Hematopoietic multipotent progenitor cell treated with erythropoietin and hydrocortisone succinate and interleukin-3 and kit ligand, for 15 days (in vitro differentiated cells): ENCODE data around the gene RAD18.

Experiments
- DNase-seq: peaks from one replicate; pipeline ENCODE4 v3.0.0-alpha.2; 2015; ENCODE audit warnings: low spot score

Gene RAD18

GRCh38 chr3:8963137-8963853 is at the start of gene RAD18:
RAD18 (minus strand) TSS chr3:8963472; CDS start chr3:8963385, 87 bp downstream.
- DNase-seq = peak; percentile 93

- no peak for DNase-seq
Observed at GRCh38 chr3:9012521-9012920, 49.2 kb upstream of the RAD18 start.

- DNase-seq = no peak
Observed at GRCh38 chr3:9009976-9010545, 46.8 kb upstream of the RAD18 start.

GRCh38 chr3:9008550-9009255 is 45.4 kb upstream of the RAD18 start:
- no peak for DNase-seq

- no peak for DNase-seq
Observed at GRCh38 chr3:9007928-9008327, 44.7 kb upstream of the RAD18 start.

- no peak for DNase-seq
Observed at GRCh38 chr3:9007213-9007612, 43.9 kb upstream of the RAD18 start.

GRCh38 chr3:9000041-9000440 is 36.8 kb upstream of the RAD18 start:
- no peak for DNase-seq

- no peak for DNase-seq
Observed at GRCh38 chr3:8997151-8997550, 33.9 kb upstream of the RAD18 start.

- DNase-seq = no peak
Observed at GRCh38 chr3:8996681-8997121, 33.4 kb upstream of the RAD18 start.

GRCh38 chr3:8996216-8996615 is 32.9 kb upstream of the RAD18 start:
- no peak for DNase-seq

GRCh38 chr3:8994226-8994625 is 31.0 kb upstream of the RAD18 start:
- no peak for DNase-seq

GRCh38 chr3:8993331-8993730 is 30.1 kb upstream of the RAD18 start:
- DNase-seq = no peak

- DNase-seq = no peak
Observed at GRCh38 chr3:8992854-8993253, 29.6 kb upstream of the RAD18 start.

- DNase-seq = no peak
Observed at GRCh38 chr3:8992199-8992598, 28.9 kb upstream of the RAD18 start.

GRCh38 chr3:8990266-8991215 is 27.3 kb upstream of the RAD18 start:
- no peak for DNase-seq

GRCh38 chr3:8988791-8989558 is 25.7 kb upstream of the RAD18 start:
- no peak for DNase-seq

- DNase-seq = no peak
Observed at GRCh38 chr3:8988384-8988655, 25.0 kb upstream of the RAD18 start.

GRCh38 chr3:8987645-8988383 is 24.5 kb upstream of the RAD18 start:
- DNase-seq = peak; percentile 19

- no peak for DNase-seq
Observed at GRCh38 chr3:8987226-8987625, 24.0 kb upstream of the RAD18 start.

GRCh38 chr3:8986741-8987140 is 23.5 kb upstream of the RAD18 start:
- DNase-seq = no peak

- DNase-seq = no peak
Observed at GRCh38 chr3:8985876-8986275, 22.6 kb upstream of the RAD18 start.
